NCI-H2107 treated with DMSO at 0.1 percent for 48 hours (cell line): ENCODE measurements around the gene ZEB2.

Source experiments
- DNase-seq: peaks from one replicate; lab custom pipeline; 2025; ENCODE audit not compliant: unreplicated experiment; lab: John Stamatoyannopoulos, UW

The ZEB2 gene

DNA sequence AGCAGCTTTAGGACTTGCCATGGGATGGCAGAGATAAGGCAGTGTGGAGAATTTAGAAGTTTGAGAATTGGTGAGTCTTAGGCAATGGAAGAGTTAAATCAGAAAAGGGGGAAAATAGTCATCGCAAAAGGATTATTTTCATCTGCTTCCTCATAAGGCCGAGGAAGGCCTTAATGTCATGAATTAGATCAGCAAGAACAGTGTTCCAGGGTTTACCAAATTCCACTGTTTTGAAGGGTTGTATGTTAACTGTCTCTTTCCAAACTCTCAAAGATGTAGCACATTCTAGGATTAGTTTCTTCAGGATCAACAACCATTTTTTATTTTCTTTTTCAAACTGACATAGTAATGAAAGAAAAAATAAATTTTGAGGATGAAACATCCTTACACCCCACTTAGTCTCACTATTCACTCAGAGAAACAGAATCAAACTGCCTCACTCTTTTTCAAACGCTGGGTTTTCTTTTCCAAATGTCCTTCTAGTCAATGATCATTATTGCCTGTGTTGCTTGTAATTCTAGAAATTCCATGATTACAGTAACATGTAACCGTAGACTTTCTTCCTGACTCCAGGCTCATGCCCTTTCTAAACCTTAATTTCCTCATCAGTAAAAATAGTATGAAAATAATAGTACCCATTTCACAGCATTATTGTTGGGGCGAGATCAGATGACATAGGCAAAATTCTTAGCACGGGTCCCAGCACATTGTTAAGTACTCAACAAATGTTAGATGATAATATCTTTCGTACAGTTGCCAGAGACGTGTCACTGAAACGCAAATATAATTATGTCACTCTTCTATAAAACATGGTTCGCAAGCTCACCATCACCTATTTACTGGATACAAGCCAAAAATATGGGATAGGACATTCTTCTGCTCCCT, 23.6 kb downstream of the ZEB2 start:
- DNase-seq: no peak

DNA sequence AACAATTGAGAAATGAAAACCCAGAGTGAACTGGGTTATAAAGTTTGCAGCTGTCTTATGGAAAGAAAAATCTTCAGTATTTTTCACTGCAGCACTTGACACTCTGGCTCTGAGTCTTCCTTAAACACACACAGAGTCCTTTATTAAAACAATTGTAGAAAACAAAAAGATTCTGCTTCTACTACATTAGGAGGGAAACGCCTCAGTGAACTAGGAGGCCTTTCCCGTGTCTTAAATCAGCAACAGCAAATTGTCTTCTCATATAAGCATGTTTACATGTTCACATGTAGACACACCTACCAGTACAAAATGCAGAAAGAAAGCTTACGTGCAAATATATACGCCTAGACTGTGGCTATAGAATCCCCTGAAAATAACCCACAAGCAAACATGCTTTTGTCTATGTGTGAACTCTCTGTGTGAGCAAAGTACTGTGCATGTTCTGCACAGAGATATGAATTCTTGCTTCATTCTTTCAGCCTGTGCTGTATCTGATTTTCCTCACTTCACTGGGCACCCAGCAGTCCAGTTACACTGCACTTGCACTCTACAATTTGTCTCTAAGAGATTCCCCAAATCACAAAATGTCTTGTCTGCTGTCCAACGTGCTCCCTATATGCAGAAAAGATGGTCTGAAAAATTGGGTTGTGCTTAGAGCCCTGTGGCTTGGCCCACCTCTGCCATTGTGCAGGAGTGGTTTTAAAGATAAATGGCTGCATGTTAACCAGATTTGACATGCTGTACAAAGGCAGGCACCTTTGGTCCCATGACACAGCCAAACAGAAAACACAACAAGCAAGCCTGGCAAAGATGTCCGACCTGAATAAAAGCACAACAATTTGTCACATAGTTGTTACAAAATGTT, 24.5 kb downstream of the ZEB2 start:
- no peak for DNase-seq

GRCh38 chr2:144493027-144493809, 26.7 kb downstream of the ZEB2 start:
- DNase-seq: no peak

- no peak for DNase-seq
Observed at GRCh38 chr2:144490857-144491256, 29.1 kb downstream of the ZEB2 start.

- DNase-seq: no peak
Observed at GRCh38 chr2:144490017-144490416, 29.9 kb downstream of the ZEB2 start.

DNA sequence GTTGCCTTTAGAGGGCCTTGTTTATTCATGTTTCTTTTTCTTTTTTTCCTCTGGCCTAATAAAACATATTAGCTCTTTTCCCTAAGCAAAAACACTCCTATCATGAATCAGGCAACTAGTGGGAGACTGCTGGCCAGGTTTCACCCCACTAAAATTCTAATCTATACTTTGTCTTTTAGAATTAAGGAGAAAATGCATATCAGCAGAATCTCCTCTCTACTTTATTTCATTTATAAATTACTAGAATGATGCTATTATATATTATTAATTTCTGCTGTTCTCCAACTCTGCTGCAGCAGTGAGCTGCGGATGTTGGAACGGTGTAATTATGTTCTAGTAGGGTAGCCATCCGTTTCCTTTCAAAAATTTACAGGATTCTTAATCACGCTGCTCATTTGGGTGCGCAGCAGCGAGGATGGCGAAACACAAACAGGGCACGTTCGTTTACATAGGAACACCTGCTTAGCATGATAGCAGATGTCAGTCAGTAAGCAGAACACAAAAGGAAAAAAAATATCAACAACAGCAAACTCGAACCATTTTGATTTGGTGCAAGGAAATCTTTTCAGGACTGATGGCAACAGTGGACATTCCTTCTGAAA, 30.5 kb downstream of the ZEB2 start:
- DNase-seq: peak; percentile 49

GRCh38 chr2:144484201-144484948, 35.5 kb downstream of the ZEB2 start:
- DNase-seq: no peak

DNA sequence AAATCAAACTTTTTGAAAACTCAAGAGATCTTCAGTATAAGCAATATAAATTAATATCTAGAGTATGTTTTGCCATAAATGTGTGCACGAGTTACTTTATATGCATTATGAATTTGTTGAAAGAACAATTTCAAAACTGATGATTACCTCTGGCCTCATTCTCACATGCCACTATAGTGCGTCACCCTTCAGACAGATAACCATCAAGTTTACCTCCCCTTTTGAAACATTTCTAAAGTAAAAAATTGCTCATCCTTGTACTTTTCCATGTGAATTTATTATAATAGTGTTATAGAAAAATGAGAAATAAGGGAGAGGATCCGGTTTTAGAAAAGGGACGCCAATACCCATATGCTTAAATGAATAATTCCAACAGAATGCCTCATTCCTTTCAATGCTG, 38.3 kb downstream of the ZEB2 start:
- no peak for DNase-seq

DNA sequence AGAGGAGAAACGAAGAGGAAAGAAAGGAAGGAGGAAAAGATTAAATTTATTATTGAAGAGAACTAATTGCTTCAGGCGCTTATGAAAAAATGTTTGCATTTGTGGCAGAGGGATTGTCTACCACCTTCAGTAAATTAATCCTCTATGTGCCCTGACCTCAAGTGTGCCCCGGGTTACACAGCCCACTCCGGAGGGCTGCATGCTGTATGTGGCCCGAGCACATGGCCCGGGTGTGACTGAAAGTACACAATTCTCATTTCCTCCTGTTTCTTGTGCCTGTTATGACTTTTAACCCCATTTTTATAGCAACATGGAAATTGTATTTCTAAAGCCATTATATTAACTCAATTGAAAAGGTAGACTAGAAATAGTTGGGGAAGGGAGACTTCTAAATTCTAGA, 38.8 kb downstream of the ZEB2 start:
- DNase-seq: no peak

DNA sequence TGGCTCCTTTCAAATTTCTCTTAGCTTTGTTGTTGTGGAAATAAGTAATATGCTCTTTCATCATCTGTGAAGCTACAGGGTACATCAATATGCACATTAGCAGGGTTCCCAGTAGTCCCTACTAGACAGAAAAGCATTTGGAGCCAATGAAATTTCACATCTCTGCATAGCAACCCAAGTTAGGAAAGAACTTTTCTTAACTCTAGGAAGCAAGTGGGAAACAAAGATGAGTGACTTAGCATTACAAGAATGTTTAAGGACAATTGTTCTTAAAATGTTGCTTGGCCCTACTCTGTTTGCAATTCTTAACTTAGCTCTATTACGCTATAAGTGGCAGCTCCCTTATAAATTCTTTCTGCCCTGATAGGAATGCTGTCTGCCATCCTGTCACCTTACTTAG, 39.6 kb downstream of the ZEB2 start:
- no peak for DNase-seq

DNA sequence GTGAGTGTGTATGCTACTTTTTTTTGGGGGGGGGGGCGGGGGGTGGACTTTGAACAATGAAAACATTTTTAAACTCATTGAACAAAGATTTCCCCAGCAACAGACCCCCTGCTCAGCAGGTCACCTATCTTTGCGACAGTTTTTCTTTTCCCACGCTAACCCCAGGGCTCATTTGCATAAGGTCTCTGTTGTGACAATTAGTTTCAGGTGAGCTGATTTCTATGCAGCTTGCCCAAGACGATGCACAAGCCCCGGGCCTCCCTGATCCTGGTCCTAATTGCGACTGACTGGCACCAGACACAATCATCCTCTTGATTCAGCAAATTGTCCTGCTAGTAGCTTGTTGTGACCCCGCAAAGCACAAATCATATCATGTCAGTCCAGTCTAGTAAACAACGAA, 40.3 kb downstream of the ZEB2 start:
- no peak for DNase-seq

DNA sequence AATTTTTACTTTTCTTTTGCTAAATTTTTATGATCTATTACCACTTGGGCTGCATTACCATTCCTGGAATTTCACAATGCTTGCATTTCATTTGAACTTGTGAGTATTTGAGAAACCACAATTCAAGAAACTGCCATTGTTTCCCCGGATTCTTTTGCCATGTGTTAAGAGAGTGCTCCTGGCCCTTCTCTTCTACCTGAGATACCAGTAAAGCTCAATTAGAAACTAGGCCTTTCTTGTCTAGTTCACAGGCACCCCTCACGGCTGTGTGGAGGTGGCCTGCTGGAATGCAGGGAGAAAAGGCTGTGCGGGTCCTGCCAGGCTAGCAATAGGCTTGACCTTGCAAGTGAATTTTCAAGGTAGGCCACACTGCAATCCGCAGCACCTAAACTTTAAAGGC, 40.8 kb downstream of the ZEB2 start:
- DNase-seq: no peak

DNA sequence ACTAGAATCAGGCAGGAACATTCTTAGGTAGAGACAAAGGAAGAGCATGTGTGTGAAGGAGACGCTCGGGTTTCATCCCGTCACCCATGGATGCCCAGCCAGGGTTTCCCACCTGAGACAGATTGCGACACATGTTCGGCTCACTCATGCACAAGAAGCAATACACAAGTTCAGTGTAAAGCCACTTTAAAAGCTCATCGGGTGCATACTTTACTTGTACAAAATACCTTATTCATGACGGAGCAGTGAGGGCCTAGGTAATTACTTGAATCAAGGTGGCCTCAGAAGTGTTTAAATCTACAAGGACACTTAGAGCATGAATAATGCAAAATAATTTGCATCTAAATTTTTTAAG, 42.0 kb downstream of the ZEB2 start:
- peak; percentile 64 for DNase-seq

DNA sequence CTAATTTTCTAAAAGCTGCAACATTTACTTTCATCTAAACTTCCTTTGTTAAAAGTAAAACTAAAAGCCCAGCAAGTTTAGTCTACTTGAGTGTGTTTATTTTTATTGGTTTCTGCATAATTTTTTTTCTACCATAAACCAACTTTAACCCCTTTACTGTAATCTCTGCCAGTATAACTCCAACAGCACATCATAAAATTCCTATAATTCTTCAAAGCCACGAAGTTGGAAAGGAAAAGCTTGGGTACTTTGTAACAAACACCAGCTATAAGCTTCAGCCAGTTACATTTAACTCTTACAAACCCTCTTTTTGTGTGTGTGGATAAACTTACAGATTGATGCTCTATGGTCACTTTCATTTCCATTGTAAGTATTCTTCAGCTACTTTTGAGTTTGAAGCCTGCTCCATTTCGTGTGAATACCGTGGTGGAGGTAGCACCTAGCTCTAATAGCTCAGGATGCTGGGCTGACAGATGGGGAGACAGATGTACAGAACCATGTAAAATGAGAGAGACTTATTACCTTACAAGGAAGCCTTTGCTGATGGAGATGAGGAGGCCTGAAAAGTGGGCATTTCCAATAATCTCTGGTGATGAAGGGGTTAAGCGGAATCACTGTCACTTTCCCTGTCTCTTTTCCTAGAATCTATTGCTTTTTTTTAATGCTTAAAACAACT, 42.5 kb downstream of the ZEB2 start:
- no peak for DNase-seq

GRCh38 chr2:144476682-144477081, 43.2 kb downstream of the ZEB2 start:
- no peak for DNase-seq

DNA sequence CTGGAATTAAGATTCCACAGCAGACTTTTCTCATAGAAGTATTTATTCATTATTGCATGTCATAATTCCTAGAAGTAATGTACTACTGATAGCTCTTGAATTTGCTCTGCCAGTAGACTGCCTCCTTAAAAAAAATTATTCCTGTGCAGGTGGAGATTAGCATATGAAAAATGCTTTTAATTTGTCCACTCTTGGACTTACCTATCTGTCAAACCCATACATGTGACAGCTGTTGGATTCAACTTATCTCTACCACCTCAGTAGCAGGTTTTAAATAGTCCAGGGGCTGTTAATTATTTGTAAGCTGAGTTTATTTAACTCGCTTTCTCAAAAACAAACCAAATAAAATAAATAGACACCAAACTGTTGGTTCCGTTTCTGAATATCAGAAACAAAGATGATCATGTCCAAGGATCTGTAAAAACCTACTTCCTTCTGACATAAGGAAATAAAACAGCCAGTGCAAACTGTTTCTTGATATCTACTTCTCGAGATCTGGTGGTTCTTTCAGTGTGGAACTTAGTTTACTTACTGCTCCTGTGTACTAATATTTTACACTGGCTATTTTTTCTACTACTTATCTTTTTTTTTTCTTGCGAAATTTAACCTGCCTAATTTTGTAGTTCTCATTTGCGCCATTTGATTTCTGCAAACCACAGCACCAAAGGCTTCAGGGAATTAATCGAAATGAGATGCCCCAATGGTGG, 44.2 kb downstream of the ZEB2 start:
- DNase-seq: no peak

- no peak for DNase-seq
Observed at GRCh38 chr2:144475044-144475443, 44.9 kb downstream of the ZEB2 start.

DNA sequence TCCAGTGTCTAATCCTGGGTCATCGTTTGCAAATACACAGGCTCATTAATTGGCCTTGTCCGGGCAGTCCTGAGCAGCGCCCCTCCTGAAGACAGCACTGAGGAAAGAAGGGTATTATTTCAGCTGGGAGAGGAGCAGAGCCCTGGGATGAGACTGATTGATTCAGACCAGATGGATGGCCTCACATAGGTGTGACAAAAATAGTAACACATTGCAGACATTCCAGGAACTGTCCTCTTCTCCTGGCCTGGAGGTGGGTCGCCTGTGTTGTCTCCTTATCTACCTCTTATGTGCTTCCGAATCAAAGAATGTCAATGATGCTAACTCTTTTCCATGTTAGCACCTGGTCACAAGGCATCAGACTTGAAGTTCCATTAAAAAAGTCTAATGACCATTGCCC, 45.9 kb downstream of the ZEB2 start:
- DNase-seq: no peak

DNA sequence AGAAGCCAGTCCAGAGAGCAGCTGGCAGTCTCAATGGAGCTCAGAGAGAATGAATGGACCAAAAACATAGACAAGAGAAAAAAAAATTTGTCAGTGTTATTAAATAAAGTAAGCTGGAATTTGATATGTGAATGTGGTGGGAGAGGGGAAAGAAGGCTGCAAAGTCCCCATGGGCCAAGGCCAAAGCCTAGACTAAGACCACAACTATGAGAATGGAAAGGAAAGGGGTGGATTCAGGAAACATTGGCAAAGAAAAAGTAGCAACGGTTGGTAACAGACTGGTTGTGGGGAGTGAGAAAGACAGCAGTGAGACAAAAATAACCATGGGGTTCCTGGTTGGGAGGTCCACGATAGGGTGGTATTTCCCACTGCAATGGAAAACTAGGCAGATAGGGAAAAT, 47.0 kb downstream of the ZEB2 start:
- no peak for DNase-seq
